GM12878 (cell line): ENCODE data around the gene NEK2.

Experiments
- CEBPB ChIP-seq, 2 experiments: fragments of 150-350 bp in 1 of 2; IDR thresholded peaks; 2 replicates each; pipeline ENCODE4 v1.6.1; 2012 to 2014; ENCODE audit warnings: low read depth in 2 of 2, low read length in 2 of 2, borderline replicate concordance in 1 of 2, inconsistent platforms in 1 of 2
- EP300 ChIP-seq, 2 experiments: fragments of 150-350 bp in 1 of 2; IDR thresholded peaks; 2 replicates each; pipeline ENCODE4 v1.6.1; 2011 to 2012; ENCODE audit warnings: low read depth in 2 of 2, low read length in 2 of 2, borderline replicate concordance in 1 of 2, improper control_type of control experiment in 1 of 2, inconsistent platforms in 1 of 2; ENCODE audit not compliant: control insufficient read depth in 1 of 2
- EZH2 ChIP-seq: IDR thresholded peaks from 2 replicates; pipeline ENCODE4 v1.6.1; 2012; ENCODE audit warnings: low read depth, mild to moderate bottlenecking, control low read depth, inconsistent platforms, low read length, borderline replicate concordance; ENCODE audit not compliant: control insufficient read depth
- JUNB ChIP-seq: IDR thresholded peaks from 2 replicates; pipeline ENCODE4 v1.6.1; 2016; ENCODE audit warnings: antibody characterized with exemption, mild to moderate bottlenecking
- KAT2A ChIP-seq: conservative IDR thresholded peaks from 2 replicates; pipeline ENCODE4 v1.6.1; 2011; ENCODE audit warnings: low read depth, low read length; ENCODE audit not compliant: control insufficient read depth
- NRF1 ChIP-seq: conservative IDR thresholded peaks from 2 replicates; pipeline ENCODE4 v1.6.1; 2011; ENCODE audit warnings: mild to moderate bottlenecking, low read depth, low read length, improper control_type of control experiment
- PRDM15 ChIP-seq: fragments of 450-650 bp; formaldehyde crosslinking; IDR thresholded peaks from 2 replicates; pipeline ENCODE4 v1.4.0; 2020; ENCODE audit warnings: mild to moderate bottlenecking, moderate library complexity
- SMAD1 ChIP-seq: fragments of 450-650 bp; IDR thresholded peaks from 2 replicates; pipeline ENCODE4 v1.6.1; 2018; ENCODE audit warnings: mild to moderate bottlenecking, low read depth; ENCODE audit not compliant: partially characterized antibody
- USF1 ChIP-seq: IDR thresholded peaks from 2 replicates; pipeline ENCODE4 v1.6.1; 2011; ENCODE audit warnings: borderline replicate concordance, low read depth, mild to moderate bottlenecking, moderate library complexity, mixed read lengths, low read length; ENCODE audit not compliant: insufficient read depth; ENCODE audit errors: extremely low read length
- ZNF274 ChIP-seq: IDR thresholded peaks from one replicate; pipeline ENCODE4 v1.8.0; 2011; ENCODE audit not compliant: insufficient read length, insufficient read depth
- TF ChIP-seq, protein P1 (sequence below), 3 experiments: IDR thresholded peaks in 2 of 3; conservative IDR thresholded peaks in 1 of 3; 2 replicates each; pipeline ENCODE4 v1.5.1; 2011; ENCODE audit warnings: low read depth in 3 of 3, low read length in 3 of 3, mild to moderate bottlenecking in 3 of 3, control low read depth in 2 of 3, moderate library complexity in 2 of 3, inconsistent platforms in 1 of 3, mixed read lengths in 1 of 3; ENCODE audit not compliant: control insufficient read depth in 2 of 3, insufficient read depth in 1 of 3; ENCODE audit errors: extremely low read depth in 1 of 3
- TF ChIP-seq, protein P2 (sequence below): IDR thresholded peaks from 2 replicates; pipeline ENCODE4 v1.6.1; 2011; ENCODE audit warnings: low read depth, mild to moderate bottlenecking, low read length, moderate library complexity, borderline replicate concordance; ENCODE audit errors: extremely low read depth

DNA sequence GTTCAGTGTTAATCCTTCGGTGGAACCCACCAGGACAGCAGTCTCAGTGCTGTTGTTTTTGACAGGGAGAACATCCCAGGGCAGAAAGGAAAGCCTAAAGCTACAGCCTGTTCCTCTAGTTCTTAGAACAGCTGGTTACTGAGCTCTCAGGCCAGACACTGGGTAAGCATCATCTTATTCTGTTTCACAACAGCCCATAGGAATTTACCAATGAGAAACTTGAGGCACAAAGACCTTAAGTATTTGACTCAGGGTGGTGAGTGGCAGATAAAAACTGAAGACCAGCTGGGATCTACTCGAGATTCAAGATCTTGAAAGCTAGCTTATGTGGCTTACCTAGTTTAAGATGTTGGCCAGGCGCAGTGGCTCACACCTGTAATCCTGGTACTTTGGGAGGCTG lies 9.4 kb upstream of the NEK2 start:
- TF ChIP-seq SMAD1 (no peak), EP300 (IDR thresholded peaks at IDR 0.05; ENCODE audit: borderline replicate concordance in 1 of 2, control insufficient read depth in 1 of 2, low read depth in 2 of 2, low read length in 2 of 2) (no peak), EZH2 (no peak), JUNB (no peak), CEBPB (IDR thresholded peaks at IDR 0.05; ENCODE audit: borderline replicate concordance in 1 of 2, low read depth in 2 of 2, low read length in 2 of 2) (no peak), USF1 (no peak), NRF1 (no peak), KAT2A (no peak), PRDM15 (CRISPR knock-in tag) (no peak), ZNF274 (no peak)
- TF ChIP-seq, protein P1, sequence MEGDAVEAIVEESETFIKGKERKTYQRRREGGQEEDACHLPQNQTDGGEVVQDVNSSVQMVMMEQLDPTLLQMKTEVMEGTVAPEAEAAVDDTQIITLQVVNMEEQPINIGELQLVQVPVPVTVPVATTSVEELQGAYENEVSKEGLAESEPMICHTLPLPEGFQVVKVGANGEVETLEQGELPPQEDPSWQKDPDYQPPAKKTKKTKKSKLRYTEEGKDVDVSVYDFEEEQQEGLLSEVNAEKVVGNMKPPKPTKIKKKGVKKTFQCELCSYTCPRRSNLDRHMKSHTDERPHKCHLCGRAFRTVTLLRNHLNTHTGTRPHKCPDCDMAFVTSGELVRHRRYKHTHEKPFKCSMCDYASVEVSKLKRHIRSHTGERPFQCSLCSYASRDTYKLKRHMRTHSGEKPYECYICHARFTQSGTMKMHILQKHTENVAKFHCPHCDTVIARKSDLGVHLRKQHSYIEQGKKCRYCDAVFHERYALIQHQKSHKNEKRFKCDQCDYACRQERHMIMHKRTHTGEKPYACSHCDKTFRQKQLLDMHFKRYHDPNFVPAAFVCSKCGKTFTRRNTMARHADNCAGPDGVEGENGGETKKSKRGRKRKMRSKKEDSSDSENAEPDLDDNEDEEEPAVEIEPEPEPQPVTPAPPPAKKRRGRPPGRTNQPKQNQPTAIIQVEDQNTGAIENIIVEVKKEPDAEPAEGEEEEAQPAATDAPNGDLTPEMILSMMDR (IDR thresholded peaks at IDR 0.05 in 2 of 3, conservative IDR thresholded peaks at IDR 0.05 in 1 of 3; ENCODE audit: control insufficient read depth in 2 of 3, extremely low read depth in 1 of 3, insufficient read depth in 1 of 3, low read depth in 3 of 3, low read length in 3 of 3): no peak
- TF ChIP-seq, protein P2, sequence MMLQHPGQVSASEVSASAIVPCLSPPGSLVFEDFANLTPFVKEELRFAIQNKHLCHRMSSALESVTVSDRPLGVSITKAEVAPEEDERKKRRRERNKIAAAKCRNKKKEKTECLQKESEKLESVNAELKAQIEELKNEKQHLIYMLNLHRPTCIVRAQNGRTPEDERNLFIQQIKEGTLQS: no peak
